ENCODE results near the gene FAM177A1.

DNA sequence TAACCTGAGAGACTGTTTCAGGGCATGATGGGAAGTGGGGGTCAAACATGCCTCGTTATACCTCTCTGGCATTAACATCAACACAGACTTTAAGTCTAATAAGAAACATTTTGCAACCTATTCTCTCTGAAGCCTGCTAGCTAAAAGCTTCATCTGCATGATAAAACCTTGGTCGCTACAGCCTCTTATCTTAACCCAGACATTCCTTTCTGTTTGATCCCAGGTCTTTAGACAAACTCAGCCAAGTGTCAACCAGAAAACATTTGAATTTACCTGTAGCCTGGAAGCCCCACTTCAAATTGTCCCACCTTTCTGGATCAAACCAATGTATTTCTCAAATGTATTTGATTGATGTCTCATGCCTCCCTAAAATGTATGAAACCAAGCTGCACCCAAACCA is 66.6 kb downstream of the FAM177A1 start:
- TF ChIP-seq, protein P1, sequence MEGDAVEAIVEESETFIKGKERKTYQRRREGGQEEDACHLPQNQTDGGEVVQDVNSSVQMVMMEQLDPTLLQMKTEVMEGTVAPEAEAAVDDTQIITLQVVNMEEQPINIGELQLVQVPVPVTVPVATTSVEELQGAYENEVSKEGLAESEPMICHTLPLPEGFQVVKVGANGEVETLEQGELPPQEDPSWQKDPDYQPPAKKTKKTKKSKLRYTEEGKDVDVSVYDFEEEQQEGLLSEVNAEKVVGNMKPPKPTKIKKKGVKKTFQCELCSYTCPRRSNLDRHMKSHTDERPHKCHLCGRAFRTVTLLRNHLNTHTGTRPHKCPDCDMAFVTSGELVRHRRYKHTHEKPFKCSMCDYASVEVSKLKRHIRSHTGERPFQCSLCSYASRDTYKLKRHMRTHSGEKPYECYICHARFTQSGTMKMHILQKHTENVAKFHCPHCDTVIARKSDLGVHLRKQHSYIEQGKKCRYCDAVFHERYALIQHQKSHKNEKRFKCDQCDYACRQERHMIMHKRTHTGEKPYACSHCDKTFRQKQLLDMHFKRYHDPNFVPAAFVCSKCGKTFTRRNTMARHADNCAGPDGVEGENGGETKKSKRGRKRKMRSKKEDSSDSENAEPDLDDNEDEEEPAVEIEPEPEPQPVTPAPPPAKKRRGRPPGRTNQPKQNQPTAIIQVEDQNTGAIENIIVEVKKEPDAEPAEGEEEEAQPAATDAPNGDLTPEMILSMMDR (IDR thresholded peaks at IDR 0.05 in 8 of 11, conservative IDR thresholded peaks at IDR 0.05 in 3 of 11): no peak
- TF ChIP-seq POLR2A (IDR thresholded peaks at IDR 0.05): no peak

Data from spleen (tissue), 7 donors.